OCI-M1 (cell line): Measurements from ENCODE around the gene DCTN3.

ENCODE experiments used
- DNase-seq: peaks from one replicate; lab custom pipeline; 2025; lab: John Stamatoyannopoulos, UW

DCTN3 gene

GRCh38 chr9:34620061-34620994, at the start of gene DCTN3:
Gene DCTN3 (minus strand): TSS chr9:34620495. CDS start chr9:34620464, 31 bp downstream.
- peak; percentile 97 for DNase-seq

GRCh38 chr9:34665381-34666250, 45.3 kb upstream of the DCTN3 start:
- DNase-seq = peak; percentile 95

GRCh38 chr9:34665067-34665380, 44.7 kb upstream of the DCTN3 start:
- DNase-seq = no peak

- DNase-seq = peak; percentile 90
These were observed 44.2 kb upstream of the DCTN3 start for GRCh38 chr9:34664281-34665066.

GRCh38 chr9:34663303-34663605, 43.0 kb upstream of the DCTN3 start:
- DNase-seq = no peak

DNA sequence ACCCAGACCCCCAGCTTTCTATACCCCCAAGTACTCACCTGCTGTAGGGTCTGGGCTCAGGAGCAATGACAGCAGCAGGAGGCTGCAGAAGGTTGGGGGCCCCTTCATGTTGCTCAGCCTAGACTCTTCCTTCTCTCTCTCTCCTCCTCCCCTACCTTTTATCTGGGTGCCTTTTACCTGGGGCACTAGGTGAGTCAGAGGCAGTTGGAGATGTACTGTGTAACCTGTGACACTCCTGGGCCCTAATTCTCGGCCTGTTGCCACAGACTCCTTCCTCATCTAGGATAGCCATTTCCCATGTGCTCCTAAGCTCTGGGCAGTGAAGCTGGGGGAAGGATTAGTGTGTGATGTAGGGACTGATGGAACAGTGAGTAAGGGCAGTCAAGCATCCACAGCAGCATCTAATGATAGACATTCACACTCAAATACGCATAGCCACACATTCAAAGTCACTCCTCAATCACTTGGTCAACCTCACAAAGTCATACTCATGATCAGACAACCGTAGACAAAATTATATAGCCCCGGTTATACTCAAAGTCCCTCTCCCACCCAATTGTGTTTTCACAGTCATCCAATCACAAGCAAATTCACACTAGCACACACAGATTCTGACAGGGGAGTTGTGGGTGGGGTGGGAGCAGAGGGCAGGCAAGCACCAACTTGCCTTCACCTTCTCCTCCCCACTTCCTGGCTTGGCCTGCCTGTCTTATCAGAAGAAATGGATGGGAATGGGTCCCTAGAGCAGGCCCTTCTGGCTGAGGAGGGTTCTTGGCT, 42.4 kb upstream of the DCTN3 start, which contains the start of gene CCL27:
Gene CCL27, minus strand, starts transcription at position 132 of the 777 bp plus-strand sequence. Its CDS starts 24 bp downstream, at position 108.
- no peak for DNase-seq

DNA sequence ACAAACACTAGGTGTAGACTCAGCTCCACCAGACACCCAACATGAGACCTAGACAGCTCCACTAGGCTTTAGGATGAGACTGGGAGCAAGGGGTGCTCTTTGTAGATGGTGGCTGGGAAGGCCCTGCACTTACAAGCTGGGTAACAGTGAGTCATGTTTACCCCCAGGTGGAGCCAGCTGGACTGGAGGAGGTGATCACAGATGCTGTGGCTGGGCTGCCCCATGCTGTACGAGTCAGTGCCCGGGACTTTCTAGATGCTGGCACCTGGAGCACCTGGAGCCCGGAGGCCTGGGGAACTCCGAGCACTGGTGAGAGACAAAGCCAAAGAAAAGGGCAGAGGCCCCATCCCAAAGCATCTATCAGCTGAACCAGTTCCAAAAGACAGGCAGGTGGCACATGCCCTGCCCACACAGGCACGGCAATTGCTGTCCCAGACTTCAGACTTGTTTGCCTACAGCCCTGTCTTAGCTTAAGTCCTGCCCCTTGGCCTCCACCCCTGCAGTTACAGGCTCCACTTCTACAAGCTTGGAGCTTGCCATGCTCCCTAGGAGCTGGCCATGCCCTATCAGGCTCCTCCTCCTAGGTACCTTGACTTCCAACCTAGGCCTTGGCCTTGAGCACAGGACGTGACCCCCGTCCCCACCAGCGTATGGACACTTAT, 39.4 kb upstream of the DCTN3 start:
- DNase-seq = no peak

GRCh38 chr9:34658461-34658860, 38.2 kb upstream of the DCTN3 start:
- DNase-seq = no peak

DNA sequence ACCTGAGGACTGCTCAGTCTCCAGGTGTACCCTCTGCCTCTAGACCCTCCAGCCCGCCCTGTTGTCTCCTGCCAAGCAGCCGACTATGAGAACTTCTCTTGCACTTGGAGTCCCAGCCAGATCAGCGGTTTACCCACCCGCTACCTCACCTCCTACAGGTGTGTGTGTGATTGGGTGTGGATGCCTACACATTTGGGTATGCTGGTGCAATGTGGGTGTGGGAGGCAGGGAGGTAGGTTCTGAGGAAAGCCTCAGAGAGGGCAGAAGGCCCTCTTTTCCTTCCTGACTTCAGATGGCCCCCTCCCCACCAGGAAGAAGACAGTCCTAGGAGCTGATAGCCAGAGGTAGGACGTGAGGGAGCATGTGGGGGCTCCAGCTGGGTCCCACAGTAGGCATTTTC, 36.7 kb upstream of the DCTN3 start:
- no peak for DNase-seq

- DNase-seq = no peak
These were observed 35.1 kb upstream of the DCTN3 start for GRCh38 chr9:34655394-34655793.

DNA sequence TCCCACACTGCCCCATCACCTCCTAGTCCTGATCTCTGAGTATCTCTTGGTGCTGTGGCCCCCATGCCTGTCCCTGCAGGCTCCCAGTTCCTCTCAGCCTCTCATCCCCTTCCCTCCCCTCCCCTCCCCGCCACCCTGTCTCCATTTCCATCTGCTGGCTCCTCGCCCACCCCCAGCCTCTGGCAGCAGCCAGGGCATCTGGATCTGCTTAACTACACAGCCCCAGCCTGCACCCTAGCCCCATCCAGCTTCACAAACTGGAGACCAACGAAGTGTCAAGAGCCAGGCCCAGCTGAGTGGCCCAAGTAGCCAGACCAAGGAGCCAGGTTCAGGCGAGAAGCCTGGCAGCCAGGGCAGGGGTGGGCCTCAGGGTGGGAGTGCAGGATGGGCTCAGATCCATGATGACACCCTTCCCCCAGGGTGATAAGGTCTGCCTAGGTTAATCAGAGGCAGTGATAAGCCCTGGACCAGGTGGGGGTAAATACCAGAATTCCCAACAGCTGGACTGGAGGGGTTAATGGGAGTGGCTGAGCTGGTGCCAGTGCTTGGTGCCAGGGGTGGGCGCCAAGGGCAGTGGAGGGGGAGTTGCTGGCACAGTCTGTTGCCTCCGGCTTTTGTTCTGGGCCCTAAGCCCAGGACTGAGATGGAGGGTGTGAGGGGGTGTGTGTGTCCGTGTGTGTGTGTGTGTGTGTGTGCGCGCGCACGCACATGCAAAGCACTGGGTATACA, 34.2 kb upstream of the DCTN3 start:
- DNase-seq = no peak

- DNase-seq = no peak
These were observed 33.1 kb upstream of the DCTN3 start for GRCh38 chr9:34653151-34654072.

DNA sequence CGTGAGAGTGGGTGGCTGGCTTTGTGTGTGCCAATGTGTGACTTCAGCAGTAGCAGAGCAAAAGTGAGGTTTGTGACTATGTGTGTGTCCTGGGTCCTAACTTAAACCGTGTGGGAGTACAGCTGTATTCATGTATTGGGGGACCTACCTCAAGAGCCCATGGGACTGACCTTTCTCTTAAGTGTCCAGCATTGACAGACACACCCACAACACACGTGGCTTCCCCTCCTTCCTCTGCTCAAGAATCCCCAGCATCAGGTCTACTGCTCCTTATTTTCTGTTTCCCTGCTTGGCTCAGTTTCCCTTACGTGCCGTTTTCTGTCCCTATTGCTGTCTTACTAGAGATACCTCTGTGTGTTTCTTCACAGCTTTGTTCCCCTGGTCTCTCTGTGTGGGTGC, 32.3 kb upstream of the DCTN3 start:
- no peak for DNase-seq

DNA sequence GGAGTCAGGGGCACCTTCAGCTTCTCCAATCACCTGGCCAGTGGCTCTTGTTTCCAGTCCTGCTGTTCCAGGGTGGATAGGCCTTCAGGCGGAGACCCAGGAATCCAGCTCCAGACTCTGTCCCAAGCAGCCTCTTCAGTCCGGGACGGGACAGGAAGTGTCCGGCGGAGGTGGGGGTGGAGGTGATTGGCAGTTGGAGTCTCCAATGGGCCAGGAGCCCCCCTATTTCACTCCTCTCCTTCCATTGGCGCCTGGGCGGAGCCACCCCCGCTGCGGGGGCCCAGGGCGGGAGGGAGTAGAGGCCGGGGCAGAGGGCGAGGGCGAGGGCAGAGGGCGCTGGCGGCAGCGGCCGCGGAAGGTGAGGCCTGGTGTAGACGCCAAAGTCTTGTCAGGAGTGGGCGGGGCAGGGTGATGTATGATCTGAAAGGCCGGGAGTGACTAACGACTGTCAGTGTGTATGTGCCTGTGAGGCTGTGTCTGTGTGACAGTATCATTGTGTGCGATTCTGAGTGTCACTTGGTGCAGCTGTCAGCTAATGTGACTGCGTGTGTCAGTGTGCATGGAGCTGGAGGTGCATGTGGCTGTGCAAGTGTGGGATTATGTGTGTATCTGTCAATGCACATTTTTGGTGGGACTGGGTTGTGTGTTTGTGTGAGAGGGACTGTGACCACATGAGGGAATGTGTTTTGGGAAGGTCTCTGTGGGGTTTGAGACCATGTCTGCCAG, 31.7 kb upstream of the DCTN3 start, which contains the start of gene IL11RA:
Gene IL11RA, plus strand, starts transcription at position 310 of the 726 bp plus-strand sequence. CDS start 3,033 bp downstream, outside the sequence.
- peak; percentile 94 for DNase-seq

- DNase-seq = no peak
These were observed 31.0 kb upstream of the DCTN3 start for GRCh38 chr9:34651321-34651720.

DNA sequence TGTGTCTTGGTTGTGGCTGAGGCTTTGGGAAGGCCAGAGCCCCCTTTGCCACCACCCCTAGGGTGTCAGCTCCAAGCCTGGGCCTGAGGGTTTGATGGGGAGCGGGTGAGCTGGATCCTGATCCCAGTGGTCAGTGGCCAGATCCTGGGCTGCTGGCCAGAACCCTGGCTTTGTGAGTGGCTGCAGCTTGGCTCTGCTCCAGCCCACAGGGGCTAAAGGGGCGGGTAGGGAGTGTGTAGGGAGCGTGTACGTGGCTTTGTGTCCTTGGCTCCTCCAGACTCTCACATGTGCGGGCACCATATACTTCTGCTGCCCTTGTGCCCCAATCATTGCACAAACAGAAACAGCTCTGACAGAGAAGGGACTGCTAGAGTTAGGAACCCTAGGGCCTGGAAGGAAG, 30.5 kb upstream of the DCTN3 start:
- DNase-seq = no peak

DNA sequence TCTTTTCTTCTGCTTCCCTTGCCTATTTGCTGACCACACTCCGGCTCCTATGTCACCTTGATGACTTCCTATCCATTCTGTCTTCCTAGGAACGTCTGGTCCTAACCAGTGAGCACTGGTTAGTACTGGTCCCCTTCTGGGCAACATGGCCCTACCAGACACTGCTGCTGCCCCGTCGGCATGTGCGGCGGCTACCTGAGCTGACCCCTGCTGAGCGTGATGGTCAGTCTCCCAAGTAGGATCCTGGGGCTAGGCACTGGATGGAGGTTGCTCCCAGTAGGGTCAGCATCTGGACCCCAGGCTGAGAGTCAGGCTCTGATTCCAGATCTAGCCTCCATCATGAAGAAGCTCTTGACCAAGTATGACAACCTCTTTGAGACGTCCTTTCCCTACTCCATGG, 28.4 kb upstream of the DCTN3 start:
- DNase-seq = no peak

DNA sequence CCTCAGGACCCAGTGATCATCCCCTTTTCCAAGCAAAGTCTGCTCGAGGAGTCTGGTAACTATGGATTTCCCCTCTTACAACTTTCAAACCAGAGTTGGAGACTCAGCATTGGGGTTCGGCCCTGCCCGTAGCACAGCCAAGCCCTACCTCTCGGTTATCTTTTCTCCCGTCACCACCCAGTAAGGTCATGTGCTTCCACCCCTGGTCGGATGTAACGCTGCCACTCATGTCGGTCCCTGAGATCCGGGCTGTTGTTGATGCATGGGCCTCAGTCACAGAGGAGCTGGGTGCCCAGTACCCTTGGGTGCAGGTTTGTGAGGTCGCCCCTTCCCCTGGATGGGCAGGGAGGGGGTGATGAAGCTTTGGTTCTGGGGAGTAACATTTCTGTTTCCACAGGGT, 27.4 kb upstream of the DCTN3 start:
- peak; percentile 40 for DNase-seq
